ENCODE data around the gene STMN1.

The STMN1 gene

DNA sequence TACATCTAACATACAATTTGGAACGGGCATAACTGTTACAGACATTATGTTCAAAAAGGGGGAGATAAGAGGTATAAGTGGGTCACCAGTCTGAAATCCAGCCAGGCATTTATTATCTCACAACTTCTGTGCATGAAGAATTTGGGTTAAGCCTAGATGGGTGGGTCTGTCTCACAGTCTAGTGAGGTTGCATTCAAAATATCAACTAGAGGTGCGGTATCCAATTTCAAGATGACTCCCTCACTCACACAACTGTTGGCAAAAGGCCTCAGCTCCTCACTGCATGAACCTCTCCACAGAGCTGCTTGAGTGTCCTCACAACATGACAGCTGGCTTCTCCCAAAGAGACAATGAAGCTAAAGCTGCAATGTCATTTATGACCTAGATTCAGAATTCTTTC, 51.7 kb downstream of the STMN1 start:
- Histone ChIP-seq H3K9ac (no peak overlapping the region), H3K79me2 (ENCODE audit: insufficient read depth, low read depth) (peaks cover 44% of the 10 kb centered on the region; the same call in 1 of the 2 replicates), H3K4me3 (IDR thresholded peaks at IDR 0.05; ENCODE audit: insufficient read depth, low read depth, low read length) (no peak overlapping the region), H2AFZ (ENCODE audit: low read depth) (no peak overlapping the region), H3K4me2 (no peak overlapping the region), H3K27me3 (ENCODE audit: insufficient read depth, low read depth) (no peaks in the 10 kb centered on the region), H3K27ac (no peak overlapping the region), H3K36me3 (ENCODE audit: insufficient read depth) (no peaks in the 10 kb centered on the region), H4K20me1 (ENCODE audit: insufficient read depth) (no peaks in the 10 kb centered on the region), H3K4me1 (ENCODE audit: low read depth, poor library complexity, severe bottlenecking) (peaks cover 5% of the 10 kb centered on the region)
- TF ChIP-seq CTCF (conservative IDR thresholded peaks at IDR 0.05; ENCODE audit: low read depth, low read length) = no peak

All from KMS-11 (cell line).